AG09319 (cell line): Measurements from ENCODE around the gene HUNK.

Experiments used
- DNase-seq: peaks from one replicate; pipeline ENCODE4 v3.0.0-alpha.2; 2010; ENCODE audit warnings: low read depth; ENCODE audit errors: extremely low read depth
- CTCF ChIP-seq: IDR thresholded peaks from 2 replicates; pipeline ENCODE4 v1.5.1; 2011; ENCODE audit warnings: low read depth, mild to moderate bottlenecking, inconsistent platforms, low read length, moderate library complexity

HUNK gene

DNA sequence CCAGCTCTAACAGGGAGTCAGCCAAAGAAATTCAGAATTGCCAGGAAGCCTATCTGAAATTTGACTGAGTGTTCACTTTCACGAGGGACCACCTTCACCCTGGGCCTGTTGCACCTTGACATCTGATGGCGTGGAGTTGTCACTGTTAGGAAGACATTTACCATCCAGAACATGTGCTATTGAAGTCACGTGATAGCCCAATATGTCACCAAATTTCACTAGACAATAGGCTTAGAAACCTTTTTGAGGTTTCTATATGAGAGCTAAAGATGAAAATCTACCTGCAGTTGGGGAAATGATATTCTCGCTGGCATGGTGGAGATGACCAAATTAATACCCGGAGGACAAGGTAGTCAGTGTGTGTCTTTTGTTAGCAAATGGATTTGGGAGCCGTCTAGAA is 102.7 kb downstream of the HUNK start:
- no peak for DNase-seq

DNA sequence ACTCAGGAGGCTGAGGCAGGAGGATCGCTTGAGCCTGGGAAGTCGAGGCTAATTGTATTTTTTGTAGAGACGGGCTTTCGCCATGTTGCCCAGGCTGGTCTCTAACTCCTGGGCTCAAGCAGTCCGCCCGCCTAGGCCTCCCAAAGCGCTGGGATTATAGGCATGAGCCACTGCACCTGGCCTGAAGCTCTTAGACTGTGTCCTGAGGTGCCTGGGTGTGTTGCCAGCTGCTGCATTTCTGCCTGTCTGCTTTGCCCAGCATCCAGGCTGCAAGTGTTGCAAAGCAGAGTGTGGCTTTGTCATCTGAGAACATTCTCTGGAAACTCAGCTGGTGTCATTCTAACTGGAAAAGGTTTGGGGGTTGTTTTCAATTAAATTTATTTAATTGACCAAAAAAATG is 105.0 kb downstream of the HUNK start:
- DNase-seq = no peak
- TF ChIP-seq CTCF = no peak

More for the DNA sequence above, 102.7 kb downstream of the HUNK start:
- no peak for TF ChIP-seq CTCF

- DNase-seq = no peak
- TF ChIP-seq CTCF = no peak
These were observed 110.3 kb downstream of the HUNK start for GRCh38 chr21:31983120-31983519.

- no peak for DNase-seq
- TF ChIP-seq CTCF = no peak
These were observed 110.7 kb downstream of the HUNK start for GRCh38 chr21:31983554-31983953.

DNA sequence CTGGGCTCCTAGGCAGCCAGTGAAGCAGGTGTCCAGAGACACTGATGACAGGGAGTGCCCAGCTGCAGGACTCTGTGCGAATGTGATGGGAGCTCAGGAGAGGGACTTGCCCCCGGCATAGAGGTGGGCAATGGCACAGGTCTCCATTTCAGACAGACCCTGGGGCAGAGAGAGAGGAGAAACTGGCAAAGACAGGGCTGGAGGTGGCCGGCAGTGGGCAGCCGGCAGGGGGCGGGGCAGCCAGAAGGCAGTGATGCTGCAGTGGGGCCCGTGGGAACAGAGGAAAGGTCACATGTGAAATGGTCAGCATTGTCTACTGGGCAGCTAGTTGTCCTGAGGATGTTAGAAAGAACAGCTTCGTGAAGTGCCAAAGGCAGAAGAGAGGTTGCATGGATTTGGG is 112.6 kb downstream of the HUNK start:
- DNase-seq = no peak
- TF ChIP-seq CTCF = no peak

GRCh38 chr21:31986035-31986856 is 113.4 kb downstream of the HUNK start:
- TF ChIP-seq CTCF = no peak
- DNase-seq = no peak

GRCh38 chr21:31987696-31988095 is 114.9 kb downstream of the HUNK start:
- DNase-seq = no peak
- no peak for TF ChIP-seq CTCF
